GM12872 (cell line): Measurements from ENCODE around the gene CARD18.

Experiments used
- CTCF ChIP-seq: IDR thresholded peaks from 3 replicates; pipeline ENCODE4 v1.5.1; 2011; ENCODE audit warnings: low read depth, mild to moderate bottlenecking, low read length, moderate library complexity; ENCODE audit not compliant: insufficient read depth

CARD18 gene

GRCh38 chr11:105139669-105140068 is at the start of gene CARD18:
TSS of gene CARD18 (minus strand) at chr11:105139769. CDS start at chr11:105139726, 43 bp downstream.
- TF ChIP-seq CTCF = no peak

GRCh38 chr11:105183987-105184386 is 44.4 kb upstream of the CARD18 start:
- TF ChIP-seq CTCF = no peak

- no peak for TF ChIP-seq CTCF
Observed at GRCh38 chr11:105183426-105183825, 43.9 kb upstream of the CARD18 start.

- no peak for TF ChIP-seq CTCF
Observed at GRCh38 chr11:105181521-105181920, 42.0 kb upstream of the CARD18 start.

- TF ChIP-seq CTCF = no peak
Observed at GRCh38 chr11:105181100-105181499, 41.5 kb upstream of the CARD18 start.

GRCh38 chr11:105179542-105180278 is 40.1 kb upstream of the CARD18 start:
- no peak for TF ChIP-seq CTCF

- no peak for TF ChIP-seq CTCF
Observed at GRCh38 chr11:105177658-105178057, 38.1 kb upstream of the CARD18 start.
